Naive thymus-derived CD4-positive, alpha-beta T cell (primary cell): ENCODE results near the gene GSX2. TPM values are rescaled to one million over a fixed set of nuclear protein-coding genes. Genes with fewer than 3 reads are reported as not detected.

Experiments used
- ATAC-seq: fragments of 150-1000 bp; cut with Tn5 transposase; 2 replicates; pipeline ENCODE4 v1.10.0; 2021; ENCODE audit warnings: mild to moderate bottlenecking, moderate library complexity
- CTCF ChIA-PET: fragments of 350-600 bp; sonication (Branson Sonifier 250); formaldehyde crosslinking; loops from one replicate; lab custom pipeline; 2021; ENCODE audit warnings: antibody characterized with exemption; lab: Charles Lee
- POLR2A ChIA-PET: fragments of 350-600 bp; sonication (Branson Sonifier 250); formaldehyde crosslinking; loops from one replicate; lab custom pipeline; 2021; ENCODE audit warnings: antibody characterized with exemption, inconsistent platforms; lab: Charles Lee
- DNase-seq, 9 donors: peaks; one replicate each; pipeline versions ENCODE4 v3.0.0 to v3.0.0-alpha.2; 2020 to 2022; ENCODE audit warnings: mixed read lengths in 1 of 9
- H3K27ac ChIP-seq: one replicate; pipeline ENCODE4 v1.7.0; 2013; ENCODE audit warnings: mild to moderate bottlenecking, low read depth, low read length, moderate library complexity
- H3K27me3 ChIP-seq, 2 donors: one replicate each; pipeline ENCODE4 v1.7.0; 2013; ENCODE audit warnings: low read length in 2 of 2, mild to moderate bottlenecking in 2 of 2, moderate library complexity in 2 of 2; ENCODE audit not compliant: control insufficient read depth in 2 of 2, insufficient read depth in 2 of 2
- H3K36me3 ChIP-seq, 3 experiments: 1 replicate in 2 of 3; 2 replicates in 1 of 3; pipeline ENCODE4 v1.7.0; 2013; ENCODE audit warnings: low read length in 3 of 3, mild to moderate bottlenecking in 3 of 3, moderate library complexity in 1 of 3; ENCODE audit not compliant: insufficient read depth in 3 of 3, control insufficient read depth in 2 of 3
- H3K4me1 ChIP-seq, 2 donors: one replicate each; pipeline ENCODE4 v1.7.0; 2013; ENCODE audit warnings: low read length in 2 of 2, mild to moderate bottlenecking in 2 of 2, moderate library complexity in 1 of 2; ENCODE audit not compliant: control insufficient read depth in 2 of 2, insufficient read depth in 2 of 2
- H3K4me3 ChIP-seq: 2 replicates; pipeline ENCODE4 v1.7.0; 2013; ENCODE audit warnings: mild to moderate bottlenecking, low read length
- H3K9me3 ChIP-seq, 3 experiments: 1 replicate in 2 of 3; 2 replicates in 1 of 3; pipeline ENCODE4 v1.7.0; 2013; ENCODE audit warnings: low read length in 3 of 3; ENCODE audit not compliant: control insufficient read depth in 2 of 3
- H3K27ac Mint-ChIP-seq, 9 donors: one replicate each; pipeline ENCODE4 v1.8.0; 2020 to 2022; ENCODE audit warnings: mixed read lengths in 9 of 9, mild to moderate bottlenecking in 8 of 9, moderate library complexity in 5 of 9, inconsistent platforms in 2 of 9
- H3K27me3 Mint-ChIP-seq, 5 donors: one replicate each; pipeline ENCODE4 v1.8.0; 2021 to 2022; ENCODE audit warnings: mixed read lengths in 5 of 5, mild to moderate bottlenecking in 1 of 5
- H3K36me3 Mint-ChIP-seq, 5 donors: one replicate each; pipeline ENCODE4 v1.8.0; 2020 to 2022; ENCODE audit warnings: mixed read lengths in 5 of 5, mild to moderate bottlenecking in 3 of 5, inconsistent platforms in 1 of 5
- H3K4me1 Mint-ChIP-seq, 7 donors: one replicate each; pipeline ENCODE4 v1.8.0; 2020 to 2022; ENCODE audit warnings: mixed read lengths in 7 of 7, mild to moderate bottlenecking in 3 of 7, inconsistent platforms in 1 of 7
- H3K4me3 Mint-ChIP-seq, 10 donors: one replicate each; pipeline ENCODE4 v1.8.0; 2020 to 2022; ENCODE audit warnings: mild to moderate bottlenecking in 10 of 10, mixed read lengths in 10 of 10, moderate library complexity in 6 of 10, inconsistent platforms in 2 of 10
- H3K9me3 Mint-ChIP-seq, 11 donors: one replicate each; pipeline ENCODE4 v1.8.0; 2020 to 2022; ENCODE audit warnings: mixed read lengths in 11 of 11, mild to moderate bottlenecking in 4 of 11, inconsistent platforms in 1 of 11, moderate library complexity in 1 of 11
- intact Hi-C, 2 donors: fragments of 100-400 bp; cut with micrococcal nuclease; formaldehyde crosslinking; loops; one replicate each; pipeline ENCODE4 v1.15.1; 2023
- polyA plus RNA-seq, 2 donors: library from polyadenylated mRNA; unstranded; fragments of 300-500 nt; fragmentation: Illumina TruSeq; gene quantifications; one replicate each; pipeline ENCODE4 v1.2.3, GENCODE V29; 2021
- total RNA-seq, 6 experiments: library from RNA in 5 of 6; stranded (reverse) in 5 of 6; gene quantifications; 1 replicate in 5 of 6; 2 replicates in 1 of 6; pipeline ENCODE4 v1.2.3 and lab custom pipeline; 2021 to 2026

GSX2 gene
- total and polyA plus RNA-seq, 7 experiments from 2014 or later, result not detected

- peaks cover 0 to 5% (median 0%) of the 10 kb centered on the region in 11 donors for H3K9me3 Mint-ChIP-seq
- peaks cover 0 to 29% (median 23%) of the 10 kb centered on the region in 7 donors for H3K4me1 Mint-ChIP-seq
- Histone ChIP-seq H3K27me3 (no peaks in the 10 kb centered on the region), H3K36me3 (no peaks in the 10 kb centered on the region), H3K4me1 (peaks cover 0 to 10% of the 10 kb centered on the region in 2 donors), H3K27ac (no peak overlapping the region), H3K4me3 (no peak overlapping the region), H3K9me3 (no peaks in the 10 kb centered on the region)
- H3K4me3 Mint-ChIP-seq, result peak overlapping the region in 4 of 10 donors; percentile 29 to 60 (median 51)
- peak in 3 of 9 donors; percentile 2 to 19 (median 5) for DNase-seq
- ChIA-PET CTCF (interaction anchor here (0.6 kb wide), 1 partner anchor 98 kb away, joined by 3 read pairs; no protein-coding TSS in a partner anchor), POLR2A (interaction anchor here (0.6 to 0.9 kb wide), 3 partner anchors 50 to 117 kb away, joined by 3 read pairs; no protein-coding TSS in a partner anchor)
- H3K36me3 Mint-ChIP-seq, result peaks cover 0 to 3% (median 0%) of the 10 kb centered on the region in 5 donors
- peak overlapping the region in 3 of 9 donors; percentile 8 to 75 (median 40) for H3K27ac Mint-ChIP-seq
- intact Hi-C loops, result no loop called here
- H3K27me3 Mint-ChIP-seq, result peaks cover 0 to 11% (median 0%) of the 10 kb centered on the region in 5 donors
- no peak for ATAC-seq
Observed at GRCh38 chr4:54144199-54144598, 44.2 kb downstream of the GSX2 start.

GRCh38 chr4:54144661-54145171, 44.8 kb downstream of the GSX2 start:
- H3K9me3 ChIP-seq, result no peaks in the 10 kb centered on the region
- Mint-ChIP-seq H3K27ac (peak overlapping the region in 8 of 9 donors; percentile 16 to 78 (median 27)), H3K4me1 (peaks cover 0 to 29% (median 23%) of the 10 kb centered on the region in 7 donors), H3K9me3 (peaks cover 0 to 6% (median 0%) of the 10 kb centered on the region in 11 donors), H3K36me3 (peaks cover 0 to 3% (median 0%) of the 10 kb centered on the region in 5 donors), H3K27me3 (peaks cover 0 to 12% (median 0%) of the 10 kb centered on the region in 5 donors), H3K4me3 (peak overlapping the region in 9 of 10 donors; percentile 15 to 60 (median 48))
- intact Hi-C loops, result no loop called here
- peak in 3 of 9 donors; percentile 4 to 12 (median 7) for DNase-seq
- H3K27ac ChIP-seq, result no peak overlapping the region
- ChIA-PET POLR2A (no interaction called here), CTCF (interaction anchor here (0.6 kb wide), 1 partner anchor 98 kb away, joined by 3 read pairs; no protein-coding TSS in a partner anchor)
- no peak overlapping the region for H3K4me3 ChIP-seq
- no peaks in the 10 kb centered on the region for H3K36me3 ChIP-seq
- H3K4me1 ChIP-seq, result peaks cover 0 to 10% of the 10 kb centered on the region in 2 donors
- ATAC-seq, result no peak
- no peaks in the 10 kb centered on the region for H3K27me3 ChIP-seq

- Histone ChIP-seq H3K27ac (no peak overlapping the region), H3K4me1 (peaks cover 0 to 10% of the 10 kb centered on the region in 2 donors), H3K4me3 (no peak overlapping the region), H3K27me3 (no peaks in the 10 kb centered on the region), H3K9me3 (no peaks in the 10 kb centered on the region), H3K36me3 (no peaks in the 10 kb centered on the region)
- CTCF ChIA-PET, result no interaction called here
- Mint-ChIP-seq H3K4me3 (peak overlapping the region in 1 of 10 donors; percentile 27), H3K9me3 (peaks cover 0 to 11% (median 0%) of the 10 kb centered on the region in 11 donors), H3K27me3 (peaks cover 0 to 25% (median 0%) of the 10 kb centered on the region in 5 donors), H3K4me1 (peaks cover 0 to 29% (median 23%) of the 10 kb centered on the region in 7 donors), H3K27ac (peak overlapping the region in 1 of 9 donors; percentile 25), H3K36me3 (peaks cover 0 to 3% (median 0%) of the 10 kb centered on the region in 5 donors)
- DNase-seq (no peak), ATAC-seq (no peak)
- POLR2A ChIA-PET, result interaction anchor here (0.7 kb wide), 1 partner anchor 83 kb away, joined by 3 read pairs; no protein-coding TSS in a partner anchor
- intact Hi-C loops, result no loop called here
Observed at GRCh38 chr4:54146139-54146538, 46.2 kb downstream of the GSX2 start.

GRCh38 chr4:54149323-54149722, 49.4 kb downstream of the GSX2 start:
- no peaks in the 10 kb centered on the region for H3K9me3 ChIP-seq
- no peak for DNase-seq
- POLR2A ChIA-PET, result no interaction called here

More at GRCh38 chr4:54149323-54149722, 49.4 kb downstream of the GSX2 start:
- H3K27ac Mint-ChIP-seq, result no peak overlapping the region
- peaks cover 0 to 7% (median 0%) of the 10 kb centered on the region in 5 donors for H3K36me3 Mint-ChIP-seq
- H3K9me3 Mint-ChIP-seq, result peaks cover 0 to 11% (median 0%) of the 10 kb centered on the region in 11 donors
- H3K4me1 ChIP-seq, result peaks cover 0 to 10% of the 10 kb centered on the region in 2 donors
- peak overlapping the region in 1 of 10 donors; percentile 13 for H3K4me3 Mint-ChIP-seq
- H3K36me3 ChIP-seq, result no peaks in the 10 kb centered on the region
- CTCF ChIA-PET, result no interaction called here
- H3K4me1 Mint-ChIP-seq, result peaks cover 0 to 27% (median 11%) of the 10 kb centered on the region in 7 donors
- H3K4me3 ChIP-seq, result no peak overlapping the region
- no peaks in the 10 kb centered on the region for H3K27me3 ChIP-seq
- ATAC-seq, result no peak
- intact Hi-C loops, result no loop called here
- peaks cover 0 to 42% (median 0%) of the 10 kb centered on the region in 5 donors for H3K27me3 Mint-ChIP-seq
- no peak overlapping the region for H3K27ac ChIP-seq

Other genes with a start within 250 kb of the GSX2 start
- 10 to 100 TPM; 22.4 to 55.7 (median 40.7) TPM for gene CHIC2, start 35.6 kb upstream of the GSX2 start, total RNA-seq
- gene CHIC2, start 35.6 kb upstream of the GSX2 start, polyA plus RNA-seq, result 10 to 100 TPM; 59.0 to 64.2 TPM
- 1 to 10 TPM in 1 of 5 experiments, not detected in 4; 1.9 TPM for gene PDGFRA, start 129.1 kb downstream of the GSX2 start, total RNA-seq
- gene PDGFRA, start 129.1 kb downstream of the GSX2 start, polyA plus RNA-seq, result not detected